A549 (cell line): ENCODE results near the gene GRIK4. TPM values are rescaled to one million over a fixed set of nuclear protein-coding genes. Genes with fewer than 3 reads are reported as not detected.

ENCODE experiments used
- ATAC-seq, 2 experiments: fragments of 200-7000 bp in 1 of 2; fragments of >200 bp in 1 of 2; cut with Nextera tagmentation in 1 of 2; cut with Tn5 transposase in 1 of 2; 3 replicates each; pipeline versions ENCODE4 v1.8.0 to v1.9.1; 2018 to 2020; ENCODE audit warnings: mild to moderate bottlenecking in 1 of 2, moderate library complexity in 1 of 2
- CTCF ChIA-PET: fragments of 300-600 bp; sonication (Branson Sonifier 250); formaldehyde crosslinking; extraction: SDS; loops from one replicate; lab custom pipeline; 2021; ENCODE audit warnings: antibody characterized with exemption, inconsistent platforms; lab: Yijun Ruan, JAX
- POLR2A ChIA-PET: fragments of 350-600 bp; formaldehyde crosslinking; extraction: SDS; loops from one replicate; lab custom pipeline; 2021; ENCODE audit warnings: antibody characterized with exemption, inconsistent platforms; lab: Yijun Ruan, JAX
- DNase-seq, 2 experiments: peaks; one replicate each; pipeline versions ENCODE4 v3.0.0 to v3.0.0-alpha.2; 2011 to 2016; ENCODE audit warnings: low read depth in 1 of 2, low spot score in 1 of 2
- FAIRE-seq: peaks from 2 replicates; lab custom pipeline; 2011; peaks lifted over from hg19 to GRCh38; lab: Jason Lieb, UNC
- H3K27ac ChIP-seq, 2 experiments: fragments of >200 bp; sonication (Bioruptor Twin); formaldehyde crosslinking; 3 replicates each; pipeline ENCODE4 v1.5.1; 2016 to 2017
- H3K4me1 ChIP-seq: fragments of >200 bp; sonication (Bioruptor Twin); formaldehyde crosslinking; 3 replicates; pipeline ENCODE4 v1.6.1; 2016
- H3K4me2 ChIP-seq: fragments of >200 bp; sonication (Bioruptor Twin); formaldehyde crosslinking; 3 replicates; pipeline ENCODE4 v1.6.1; 2016
- H3K4me3 ChIP-seq: fragments of >200 bp; sonication (Bioruptor Twin); formaldehyde crosslinking; 3 replicates; pipeline ENCODE4 v1.5.1; 2016
- H3K9me3 ChIP-seq: fragments of >200 bp; sonication (Bioruptor Twin); formaldehyde crosslinking; 3 replicates; pipeline ENCODE4 v1.6.1; 2016
- CEBPB ChIP-seq, 2 experiments: fragments of >200 bp in 1 of 2; sonication (Bioruptor Twin) in 1 of 2; formaldehyde crosslinking in 1 of 2; IDR thresholded peaks; 2 replicates each; pipeline ENCODE4 v1.6.1; 2012 to 2016
- ESRRA ChIP-seq: fragments of 150-350 bp; IDR thresholded peaks from 2 replicates; pipeline ENCODE4 v1.6.1; 2014; ENCODE audit warnings: mild to moderate bottlenecking, low read length, borderline replicate concordance
- FOXS1 ChIP-seq: fragments of 250-450 bp; sonication (Bioruptor Pico); IDR thresholded peaks from 2 replicates; pipeline ENCODE4 v1.5.0; 2020; ENCODE audit warnings: mild to moderate bottlenecking, moderate library complexity
- HEYL ChIP-seq: fragments of 250-450 bp; sonication (Bioruptor Pico); IDR thresholded peaks from 2 replicates; pipeline ENCODE4 v1.8.0; 2021; ENCODE audit warnings: mild to moderate bottlenecking, moderate library complexity
- HOXB5 ChIP-seq: fragments of 250-450 bp; sonication (Bioruptor Pico); IDR thresholded peaks from 2 replicates; pipeline ENCODE4 v1.5.0; 2020; ENCODE audit warnings: mild to moderate bottlenecking, moderate library complexity
- JUNB ChIP-seq: fragments of >200 bp; sonication (Bioruptor Twin); formaldehyde crosslinking; IDR thresholded peaks from 2 replicates; pipeline ENCODE4 v1.6.1; 2016
- KDM1A ChIP-seq: fragments of 200-600 bp; sonication (generic); IDR thresholded peaks from 2 replicates; pipeline ENCODE4 v1.6.1; 2016; ENCODE audit warnings: low read depth, mild to moderate bottlenecking
- MAFK ChIP-seq: fragments of 450-650 bp; IDR thresholded peaks from 2 replicates; pipeline ENCODE4 v1.6.1; 2014; ENCODE audit not compliant: partially characterized antibody
- MYC ChIP-seq: IDR thresholded peaks from 2 replicates; pipeline ENCODE4 v1.6.1; 2012; ENCODE audit warnings: mild to moderate bottlenecking, inconsistent platforms, low read length, improper control_type of control experiment, borderline replicate concordance
- NR3C1 ChIP-seq: fragments of >200 bp; sonication (Bioruptor Twin); formaldehyde crosslinking; IDR thresholded peaks from 3 replicates; pipeline ENCODE4 v1.6.1; 2017
- PHF8 ChIP-seq: fragments of 200-600 bp; sonication (generic); IDR thresholded peaks from 2 replicates; pipeline ENCODE4 v1.6.1; 2016; ENCODE audit warnings: low read depth, mild to moderate bottlenecking, antibody characterized with exemption, moderate library complexity, borderline replicate concordance
- POLR2A ChIP-seq: IDR thresholded peaks from 2 replicates; pipeline ENCODE4 v1.6.1; 2012; ENCODE audit warnings: mild to moderate bottlenecking, low read length
- RAD21 ChIP-seq, 2 experiments: fragments of >200 bp in 1 of 2; sonication (Bioruptor Twin) in 1 of 2; formaldehyde crosslinking in 1 of 2; IDR thresholded peaks in 1 of 2; conservative IDR thresholded peaks in 1 of 2; 2 replicates in 1 of 2; 3 replicates in 1 of 2; pipeline ENCODE4 v1.6.1; 2012 to 2018; ENCODE audit warnings: inconsistent platforms in 1 of 2
- RFX5 ChIP-seq: fragments of 450-650 bp; IDR thresholded peaks from 2 replicates; pipeline ENCODE4 v1.7.1; 2014; ENCODE audit warnings: antibody characterized with exemption, mild to moderate bottlenecking, moderate library complexity
- SMC3 ChIP-seq: fragments of >200 bp; sonication (Bioruptor Twin); formaldehyde crosslinking; IDR thresholded peaks from 3 replicates; pipeline ENCODE4 v1.6.1; 2018; ENCODE audit warnings: inconsistent platforms
- SREBF2 ChIP-seq: fragments of 450-650 bp; IDR thresholded peaks from 2 replicates; pipeline ENCODE4 v1.6.1; 2014; ENCODE audit warnings: mild to moderate bottlenecking, moderate library complexity
- TFCP2L1 ChIP-seq: fragments of 250-450 bp; sonication (Bioruptor Pico); IDR thresholded peaks from 2 replicates; pipeline ENCODE4 v1.5.0; 2021; ENCODE audit warnings: mild to moderate bottlenecking
- ZNF302 ChIP-seq: fragments of 250-450 bp; sonication (Bioruptor Pico); IDR thresholded peaks from 2 replicates; pipeline ENCODE4 v1.9.0; 2021; ENCODE audit warnings: inconsistent platforms, mild to moderate bottlenecking, moderate library complexity
- WGBS: methylation state at CpG from one replicate; pipeline ENCODE4 v1.1.6; 2017; ENCODE audit errors: missing lambda C conversion rate; 5-methylcytosine and 5-hydroxymethylcytosine counted together
- polyA plus RNA-seq, 4 experiments: library from polyadenylated mRNA; depleted of rRNA in 3 of 4; stranded (reverse); fragments of >200 nt; fragmentation: RNase III in 1 of 4; extraction: RNeasy Plus Mini Kit Qiagen cat#74134 plus additional on column Dnase treatment in 1 of 4; gene quantifications; 2 replicates in 3 of 4; 3 replicates in 1 of 4; pipeline ENCODE4 v1.2.3, GENCODE V29; 2011 to 2017
- TF ChIP-seq, protein P1 (sequence below): fragments of >200 bp; sonication (Bioruptor Twin); formaldehyde crosslinking; IDR thresholded peaks from 3 replicates; pipeline ENCODE4 v1.6.1; 2016
- TF ChIP-seq, protein P2 (sequence below): IDR thresholded peaks from 2 replicates; pipeline ENCODE4 v1.6.1; 2012

Gene GRIK4
- polyA plus RNA-seq, 2 of the 4 experiments (the other 2 are of a cell fraction): 0.01 TPM; not detected in 1

DNA sequence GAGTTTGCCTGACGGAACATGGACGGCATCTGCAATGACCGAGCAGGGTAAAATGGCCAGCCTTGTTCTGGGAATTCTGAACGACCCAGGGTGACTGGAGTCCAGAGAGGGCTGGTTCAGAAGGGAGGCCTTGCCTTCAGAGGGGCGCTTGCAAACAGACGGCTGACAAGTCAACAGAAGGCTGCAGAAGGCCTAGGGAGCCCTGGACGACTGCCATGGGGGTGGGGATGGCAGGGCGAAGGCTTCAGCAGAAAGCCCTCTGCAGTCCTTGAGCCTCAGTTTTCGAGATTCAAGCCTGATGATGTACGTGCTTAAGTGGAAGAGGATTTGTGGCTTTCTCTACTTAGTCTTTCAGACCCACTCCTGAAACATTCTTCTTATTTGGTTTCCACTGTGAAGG is 395.2 kb downstream of the GRIK4 start:
- ChIA-PET POLR2A (no interaction called here), CTCF (no interaction called here)
- Histone ChIP-seq H3K4me2 (no peak overlapping the region), H3K27ac (no peak overlapping the region), H3K4me3 (no peak overlapping the region), H3K4me1 (no peaks in the 10 kb centered on the region), H3K9me3 (no peaks in the 10 kb centered on the region)
- TF ChIP-seq ZNF302 (CRISPR knock-in tag) (no peak), CEBPB (IDR thresholded peaks at IDR 0.05) (no peak), RAD21 (conservative IDR thresholded peaks at IDR 0.05 in 1 of 2, IDR thresholded peaks at IDR 0.05 in 1 of 2) (no peak), ESRRA (no peak), FOXS1 (CRISPR knock-in tag) (no peak), HOXB5 (CRISPR knock-in tag) (no peak), PHF8 (no peak), SREBF2 (no peak)
- TF ChIP-seq, protein P1, sequence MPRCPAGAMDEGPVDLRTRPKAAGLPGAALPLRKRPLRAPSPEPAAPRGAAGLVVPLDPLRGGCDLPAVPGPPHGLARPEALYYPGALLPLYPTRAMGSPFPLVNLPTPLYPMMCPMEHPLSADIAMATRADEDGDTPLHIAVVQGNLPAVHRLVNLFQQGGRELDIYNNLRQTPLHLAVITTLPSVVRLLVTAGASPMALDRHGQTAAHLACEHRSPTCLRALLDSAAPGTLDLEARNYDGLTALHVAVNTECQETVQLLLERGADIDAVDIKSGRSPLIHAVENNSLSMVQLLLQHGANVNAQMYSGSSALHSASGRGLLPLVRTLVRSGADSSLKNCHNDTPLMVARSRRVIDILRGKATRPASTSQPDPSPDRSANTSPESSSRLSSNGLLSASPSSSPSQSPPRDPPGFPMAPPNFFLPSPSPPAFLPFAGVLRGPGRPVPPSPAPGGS: no peak
- TF ChIP-seq, protein P2, sequence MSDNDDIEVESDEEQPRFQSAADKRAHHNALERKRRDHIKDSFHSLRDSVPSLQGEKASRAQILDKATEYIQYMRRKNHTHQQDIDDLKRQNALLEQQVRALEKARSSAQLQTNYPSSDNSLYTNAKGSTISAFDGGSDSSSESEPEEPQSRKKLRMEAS: no peak
- no peak for ATAC-seq
- no peak for DNase-seq
- no peak for FAIRE-seq
- 43% methylated on average over 10 of the region's 10 CpGs for WGBS

DNA sequence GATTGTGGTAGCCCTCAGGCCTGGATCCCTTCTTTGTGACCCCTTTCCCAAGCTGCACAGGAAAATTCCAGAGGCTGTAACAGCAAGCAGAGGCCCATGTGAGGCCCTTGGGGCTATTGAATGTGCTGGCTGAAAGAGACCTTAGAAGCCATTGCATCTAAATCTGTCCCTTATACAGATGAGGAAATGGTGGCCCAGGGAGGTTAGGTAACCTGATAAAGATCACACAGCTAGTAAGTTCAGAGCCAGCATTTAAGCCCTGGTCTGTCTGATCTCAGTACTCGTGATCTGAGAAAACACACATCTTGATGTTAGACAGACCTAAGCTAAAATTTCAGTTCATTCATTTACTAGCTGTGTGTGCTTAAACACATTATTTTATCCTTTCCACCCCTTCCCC is 396.4 kb downstream of the GRIK4 start:
- 25% methylated on average over 1 of the region's 1 CpG for whole genome bisulfite sequencing
- ChIA-PET POLR2A (no interaction called here), CTCF (interaction anchor here (2.3 kb wide), 1 partner anchor 10 kb away, joined by 9 read pairs; no protein-coding TSS in a partner anchor)
- DNase-seq (no peak), FAIRE-seq (no peak), ATAC-seq (no peak)
- Histone ChIP-seq H3K4me1 (no peaks in the 10 kb centered on the region), H3K4me2 (no peak overlapping the region), H3K9me3 (no peaks in the 10 kb centered on the region), H3K27ac (no peak overlapping the region), H3K4me3 (no peak overlapping the region)
- TF ChIP-seq JUNB (no peak), MAFK (no peak), MYC (no peak), SMC3 (no peak)

DNA sequence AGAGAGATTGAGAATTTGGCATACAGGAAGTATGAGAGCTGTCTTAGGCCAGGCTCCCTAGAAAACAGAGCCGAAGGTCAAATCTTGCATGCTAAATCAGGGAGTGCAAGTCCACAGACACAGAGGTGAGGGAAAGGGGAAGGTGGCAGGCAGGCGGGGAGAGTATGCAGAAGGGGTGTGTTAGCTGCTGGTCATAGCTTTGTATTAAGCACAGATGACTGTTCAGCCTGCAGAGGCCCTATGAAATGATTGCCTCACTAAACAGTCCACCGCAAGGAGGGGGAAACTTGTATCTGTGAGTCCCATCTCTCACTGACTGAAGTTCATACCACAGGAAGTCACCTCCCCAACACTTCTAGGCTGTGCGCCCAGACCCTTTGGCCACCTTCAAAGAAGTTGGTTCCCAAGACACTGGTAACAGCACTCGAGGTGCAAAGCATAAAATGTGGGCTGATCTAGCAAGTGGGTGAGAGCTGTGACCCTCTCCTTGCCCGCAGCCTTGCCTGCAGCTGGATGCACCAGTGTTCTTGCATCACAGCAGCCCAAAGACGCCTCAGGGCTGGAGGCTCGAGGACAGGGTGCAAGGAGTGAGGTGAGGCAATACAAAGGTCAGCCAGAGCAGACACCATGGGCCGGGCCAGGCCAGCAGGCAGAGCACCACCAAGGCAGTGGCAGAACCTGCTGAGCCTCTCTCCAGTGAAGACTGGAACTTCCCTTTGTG is 397.1 kb downstream of the GRIK4 start:
- FAIRE-seq: no peak
- Histone ChIP-seq H3K4me1 (no peaks in the 10 kb centered on the region), H3K4me2 (no peak overlapping the region), H3K4me3 (no peak overlapping the region), H3K9me3 (no peaks in the 10 kb centered on the region), H3K27ac (no peak overlapping the region)
- CTCF ChIA-PET: interaction anchor here (0.9 to 2.3 kb wide), 2 partner anchors 9 to 286 kb away, joined by 4 to 9 read pairs; no protein-coding TSS in a partner anchor
- TF ChIP-seq KDM1A: no peak
- TF ChIP-seq RAD21 (conservative IDR thresholded peaks at IDR 0.05 in 1 of 2, IDR thresholded peaks at IDR 0.05 in 1 of 2): no peak
- no peak for TF ChIP-seq MAFK
- no peak for TF ChIP-seq RFX5
- TF ChIP-seq JUNB: no peak
- no peak for TF ChIP-seq TFCP2L1 (CRISPR knock-in tag)
- WGBS: 34% methylated on average over 4 of the region's 9 CpGs
- POLR2A ChIA-PET: no interaction called here
- DNase-seq: no peak
- ATAC-seq: no peak

- Histone ChIP-seq H3K4me2 (no peak overlapping the region), H3K9me3 (no peaks in the 10 kb centered on the region), H3K4me1 (no peaks in the 10 kb centered on the region), H3K4me3 (no peak overlapping the region), H3K27ac (no peak overlapping the region)
- ATAC-seq (no peak), DNase-seq (no peak), FAIRE-seq (no peak)
- TF ChIP-seq NR3C1 (no peak), HEYL (CRISPR knock-in tag) (no peak), POLR2A (no peak)
- POLR2A ChIA-PET: no interaction called here
- CTCF ChIA-PET: interaction anchor here (0.9 kb wide), 1 partner anchor 284 kb away, joined by 4 read pairs; no protein-coding TSS in a partner anchor
- 39% methylated on average over 5 of the region's 5 CpGs for WGBS
Observed at GRCh38 chr11:120909676-120910416, 398.3 kb downstream of the GRIK4 start.
